A673 (cell line): ENCODE results near the gene GPR3. TPM values are rescaled to one million over a fixed set of nuclear protein-coding genes. Genes with fewer than 3 reads are reported as not detected.
A peak's percentile ranks its signal among the peaks of the same experiment; 100 is the strongest.

Experiments
- BruUV-seq: library from RNA; stranded (reverse); fragments of 400-500 nt; replicated peaks from 2 replicates; lab custom pipeline; 2021; lab: Mats Ljungman, UMichigan
- CTCF ChIA-PET: fragments of 300-600 bp; sonication (Branson Sonifier 250); formaldehyde crosslinking; loops from one replicate; lab custom pipeline; 2022; ENCODE audit warnings: antibody characterized with exemption; lab: Charles Lee
- POLR2A ChIA-PET: fragments of 300-600 bp; sonication (Branson Sonifier 250); formaldehyde crosslinking; loops from one replicate; lab custom pipeline; 2022; ENCODE audit warnings: antibody characterized with exemption; ENCODE audit not compliant: low non-redundant PET; lab: Charles Lee
- DNase-seq: peaks from one replicate; pipeline ENCODE4 v3.0.0-alpha.2; 2015; ENCODE audit warnings: low spot score
- H3K27ac ChIP-seq: fragments of 200-600 bp; sonication (generic); 2 replicates; pipeline ENCODE4 v1.5.1; 2016; ENCODE audit warnings: mixed run types, low read depth, mild to moderate bottlenecking, mixed read lengths, antibody characterized with exemption, low read length; ENCODE audit not compliant: poor library complexity, severe bottlenecking
- H3K27me3 ChIP-seq: fragments of 200-600 bp; sonication (generic); replicated peaks from 2 replicates; pipeline ENCODE4 v1.6.1; 2017; ENCODE audit warnings: mixed run types, low read depth, mild to moderate bottlenecking, mixed read lengths, antibody characterized with exemption, low read length; ENCODE audit not compliant: insufficient read depth, poor library complexity
- H3K36me3 ChIP-seq: fragments of 200-600 bp; sonication (generic); 2 replicates; pipeline ENCODE4 v1.6.1; 2016; ENCODE audit warnings: mixed run types, mild to moderate bottlenecking, mixed read lengths, antibody characterized with exemption, low read length; ENCODE audit not compliant: insufficient read depth, poor library complexity, severe bottlenecking
- H3K4me1 ChIP-seq: fragments of 200-600 bp; sonication (generic); 2 replicates; pipeline ENCODE4 v1.6.1; 2017; ENCODE audit warnings: mixed run types, mild to moderate bottlenecking, mixed read lengths, antibody characterized with exemption, low read length; ENCODE audit not compliant: insufficient read depth, poor library complexity, severe bottlenecking
- H3K4me3 ChIP-seq: fragments of 200-600 bp; sonication (generic); 2 replicates; pipeline ENCODE4 v1.5.1; 2016; ENCODE audit warnings: low read depth, mixed run types, mild to moderate bottlenecking, mixed read lengths, low read length; ENCODE audit not compliant: poor library complexity, severe bottlenecking
- H3K9me3 ChIP-seq: fragments of 200-600 bp; sonication (generic); 2 replicates; pipeline ENCODE4 v1.6.1; 2016; ENCODE audit warnings: mixed run types, low read depth, mild to moderate bottlenecking, mixed read lengths, antibody characterized with exemption, low read length; ENCODE audit not compliant: poor library complexity, severe bottlenecking
- CTCF ChIP-seq: fragments of 300-800, 200-600 bp; sonication (generic); conservative IDR thresholded peaks from 2 replicates; pipeline ENCODE4 v1.5.1; 2017; ENCODE audit warnings: low read depth, mild to moderate bottlenecking, antibody characterized with exemption, low read length, moderate library complexity, mixed read lengths
- EZH2 ChIP-seq: fragments of 200-600 bp; sonication (generic); IDR thresholded peaks from 2 replicates; pipeline ENCODE4 v1.6.1; 2017; ENCODE audit warnings: borderline replicate concordance, low read depth, mild to moderate bottlenecking, mixed read lengths, antibody characterized with exemption, low read length; ENCODE audit not compliant: poor library complexity, severe bottlenecking
- intact Hi-C: fragments of 100-400 bp; cut with micrococcal nuclease; formaldehyde crosslinking; loops from one replicate; pipeline ENCODE4 v1.10.0; 2022; ENCODE audit not compliant: unreplicated experiment
- total RNA-seq: library from RNA; stranded (reverse); gene quantifications from 2 replicates; pipeline ENCODE4 v1.2.3, GENCODE V29; 2021

GPR3 gene
- total RNA-seq, 1 experiment from 2014 or later, result 4.9 TPM

DNA sequence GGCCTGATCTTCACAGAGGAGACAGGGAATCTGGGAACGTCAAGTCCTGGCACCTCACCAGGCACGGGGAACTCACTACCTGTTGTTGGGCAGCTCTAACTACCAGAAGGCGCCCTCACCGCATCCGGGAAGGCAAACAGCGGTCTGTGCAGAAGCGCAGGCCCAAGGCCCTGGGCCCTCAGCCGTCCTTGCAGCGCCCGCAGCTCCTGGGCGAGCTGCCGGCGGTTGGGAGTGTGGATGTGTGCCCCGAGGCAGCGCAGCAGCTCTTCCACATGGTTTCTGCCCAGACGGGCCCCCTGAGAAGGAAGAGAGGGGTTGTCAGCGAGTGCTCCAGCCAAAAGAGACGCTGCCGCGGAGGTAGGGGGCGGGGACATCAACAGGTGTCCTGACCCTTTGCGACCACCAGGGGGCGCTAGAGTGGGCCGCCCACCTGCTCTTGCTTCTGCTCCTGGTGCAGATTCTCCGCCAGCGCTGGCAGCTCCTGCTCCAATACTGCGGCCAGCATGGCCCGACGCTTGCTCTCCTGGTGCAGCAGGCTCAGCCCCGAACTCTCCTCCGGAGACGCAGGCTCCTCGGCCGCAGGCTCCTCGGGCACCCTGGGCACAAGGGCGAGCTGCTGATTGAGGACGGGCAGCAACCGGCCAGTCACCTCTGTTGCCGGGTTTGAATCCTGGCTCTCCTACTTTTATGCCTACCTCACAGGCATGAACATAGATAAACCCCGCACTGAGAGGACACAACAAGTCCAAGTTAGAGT, 35.0 kb upstream of the GPR3 start:
- Histone ChIP-seq H3K4me1 (no peaks in the 10 kb centered on the region), H3K9me3 (no peaks in the 10 kb centered on the region), H3K27me3 (no peaks in the 10 kb centered on the region), H3K4me3 (no peak overlapping the region), H3K27ac (peak overlapping the region; percentile 19), H3K36me3 (no peaks in the 10 kb centered on the region)
- TF ChIP-seq EZH2, result no peak
- TF ChIP-seq CTCF, result peak; percentile 96
- DNase-seq, result peak; percentile 73
- ChIA-PET CTCF (interaction anchor here (0.5 to 1.4 kb wide), 5 partner anchors 8 to 486 kb away, joined by 3 to 9 read pairs (median 4); partner anchors contain the start of gene MAP3K6), POLR2A (no interaction called here)
- intact Hi-C loops, result loop anchor here (1.0 kb wide), 1 partner anchor 249 kb away; no protein-coding TSS in a partner anchor
- no TSS peak for BruUV-seq

DNA sequence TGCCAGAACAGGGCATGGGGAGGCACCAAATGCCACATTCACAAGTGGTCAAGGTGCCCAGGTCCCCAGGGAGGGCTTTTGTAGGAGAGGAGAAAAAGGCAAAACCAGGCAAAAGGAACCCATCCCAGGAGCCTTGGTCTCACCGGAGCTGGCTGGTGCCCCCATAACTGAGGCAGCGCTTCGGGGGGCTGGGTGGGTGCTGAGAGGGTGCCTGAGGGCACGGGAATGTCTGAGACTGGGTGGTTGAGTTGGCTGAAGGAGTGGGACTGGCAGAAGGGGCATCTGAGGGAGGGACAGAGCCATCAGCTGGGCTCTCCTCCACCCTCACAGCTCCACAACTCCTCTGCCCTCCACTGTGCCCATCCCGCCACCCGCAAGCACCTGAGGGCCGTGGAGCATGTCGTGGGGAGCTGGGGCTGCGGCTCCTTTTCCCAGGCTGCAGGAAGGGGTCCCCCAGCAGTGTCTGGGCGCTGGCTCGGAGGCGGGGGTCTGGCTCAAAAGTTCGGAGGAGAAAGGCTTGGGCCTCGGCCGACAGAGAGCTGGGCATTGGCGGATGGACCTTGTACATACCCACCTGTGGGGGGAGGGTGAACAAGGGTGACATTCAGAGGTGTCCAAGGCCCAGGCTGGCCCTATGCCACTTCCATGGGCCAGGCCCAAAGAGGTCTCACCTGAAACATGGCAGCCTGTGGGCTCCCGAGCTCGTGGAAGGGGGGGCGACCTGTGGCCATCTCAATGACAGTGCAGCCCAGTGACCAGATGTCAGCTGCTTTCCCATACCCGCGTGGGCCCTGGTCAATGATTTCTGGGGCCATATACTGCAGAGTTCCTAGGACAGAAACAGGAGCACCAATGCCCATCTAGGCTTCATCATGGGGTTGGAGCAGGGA, 34.1 kb upstream of the GPR3 start:
- no peak overlapping the region for H3K4me3 ChIP-seq
- no TSS peak for BruUV-seq
- no peak for DNase-seq
- ChIA-PET CTCF (interaction anchor here (0.5 to 0.6 kb wide), 3 partner anchors 8 to 485 kb away, joined by 3 to 9 read pairs (median 5); partner anchors contain the start of gene MAP3K6), POLR2A (no interaction called here)
- no peaks in the 10 kb centered on the region for H3K9me3 ChIP-seq
- no peaks in the 10 kb centered on the region for H3K4me1 ChIP-seq
- H3K36me3 ChIP-seq, result no peaks in the 10 kb centered on the region
- H3K27ac ChIP-seq, result no peak overlapping the region
- TF ChIP-seq EZH2 (no peak), CTCF (no peak)
- intact Hi-C loops, result no loop called here
- no peaks in the 10 kb centered on the region for H3K27me3 ChIP-seq

GRCh38 chr1:27358928-27359313, 33.5 kb upstream of the GPR3 start:
- Histone ChIP-seq H3K9me3 (no peaks in the 10 kb centered on the region), H3K36me3 (no peaks in the 10 kb centered on the region), H3K27ac (no peak overlapping the region), H3K4me3 (no peak overlapping the region), H3K27me3 (no peaks in the 10 kb centered on the region), H3K4me1 (no peaks in the 10 kb centered on the region)
- CTCF ChIA-PET, result no interaction called here
- POLR2A ChIA-PET, result no interaction called here
- no peak for DNase-seq
- intact Hi-C loops, result no loop called here
- no peak for TF ChIP-seq EZH2
- no peak for TF ChIP-seq CTCF
- no TSS peak for BruUV-seq
